ENCODE measurements around the gene EDIL3.

DNA sequence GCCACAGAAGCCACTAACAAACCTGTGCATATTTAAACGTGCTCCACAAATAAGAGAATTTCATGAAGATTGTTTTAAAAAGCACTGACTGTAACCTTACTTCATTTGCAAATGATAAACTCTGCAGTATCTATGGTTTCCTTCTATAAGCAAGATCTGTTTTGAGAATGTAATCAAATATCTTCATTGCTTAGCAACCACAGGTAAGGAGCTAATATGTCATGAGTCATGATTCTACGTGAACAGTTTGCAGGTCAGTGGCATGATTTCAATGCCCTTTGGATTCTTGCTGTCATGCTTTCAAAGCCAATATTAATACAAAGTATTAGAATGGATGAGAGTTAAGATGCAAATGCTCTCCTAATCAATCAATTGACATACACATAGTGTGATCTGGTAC, 325.0 kb downstream of the EDIL3 start:
- no peak for TF ChIP-seq POLR2A (IDR thresholded peaks at IDR 0.05; ENCODE audit: low read depth, low read length)
- no peak for TF ChIP-seq POLR2AphosphoS5 (IDR thresholded peaks at IDR 0.05; ENCODE audit: low read depth, low read length)
- no peak for TF ChIP-seq TAF1 (IDR thresholded peaks at IDR 0.05; ENCODE audit: borderline replicate concordance, low read depth, low read length)
